ENCODE results near the gene MED6.

MED6 gene

DNA sequence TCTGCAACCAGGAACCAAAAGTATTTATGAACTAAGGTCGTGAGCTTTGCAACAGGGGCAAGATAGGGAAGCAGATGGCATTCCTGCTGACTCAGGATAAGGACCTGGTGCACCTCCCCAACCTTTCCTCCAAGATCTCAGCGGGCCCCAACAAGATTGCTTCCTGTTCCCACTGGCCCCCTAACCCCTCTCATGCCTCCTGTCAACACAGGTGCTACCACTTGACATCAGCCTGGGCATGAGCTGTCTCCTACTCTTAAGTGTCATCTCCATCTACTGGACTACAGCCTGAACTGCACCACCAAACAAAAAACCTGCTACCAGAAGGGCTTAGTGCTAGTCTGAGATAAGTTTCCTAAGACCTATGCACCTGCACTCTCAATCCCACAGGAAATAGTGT, 32.7 kb downstream of the MED6 start:
- H3K27ac ChIP-seq = no peak overlapping the region
- no peak overlapping the region for H3K9ac ChIP-seq
- TF ChIP-seq, protein P1, sequence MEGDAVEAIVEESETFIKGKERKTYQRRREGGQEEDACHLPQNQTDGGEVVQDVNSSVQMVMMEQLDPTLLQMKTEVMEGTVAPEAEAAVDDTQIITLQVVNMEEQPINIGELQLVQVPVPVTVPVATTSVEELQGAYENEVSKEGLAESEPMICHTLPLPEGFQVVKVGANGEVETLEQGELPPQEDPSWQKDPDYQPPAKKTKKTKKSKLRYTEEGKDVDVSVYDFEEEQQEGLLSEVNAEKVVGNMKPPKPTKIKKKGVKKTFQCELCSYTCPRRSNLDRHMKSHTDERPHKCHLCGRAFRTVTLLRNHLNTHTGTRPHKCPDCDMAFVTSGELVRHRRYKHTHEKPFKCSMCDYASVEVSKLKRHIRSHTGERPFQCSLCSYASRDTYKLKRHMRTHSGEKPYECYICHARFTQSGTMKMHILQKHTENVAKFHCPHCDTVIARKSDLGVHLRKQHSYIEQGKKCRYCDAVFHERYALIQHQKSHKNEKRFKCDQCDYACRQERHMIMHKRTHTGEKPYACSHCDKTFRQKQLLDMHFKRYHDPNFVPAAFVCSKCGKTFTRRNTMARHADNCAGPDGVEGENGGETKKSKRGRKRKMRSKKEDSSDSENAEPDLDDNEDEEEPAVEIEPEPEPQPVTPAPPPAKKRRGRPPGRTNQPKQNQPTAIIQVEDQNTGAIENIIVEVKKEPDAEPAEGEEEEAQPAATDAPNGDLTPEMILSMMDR (conservative IDR thresholded peaks at IDR 0.05; ENCODE audit: low read depth, low read length) = peak; percentile 59
- H4K20me1 ChIP-seq (ENCODE audit: insufficient read depth) = no peaks in the 10 kb centered on the region
- no peaks in the 10 kb centered on the region for H3K4me1 ChIP-seq (ENCODE audit: low read depth, poor library complexity, severe bottlenecking)
- H3K79me2 ChIP-seq (ENCODE audit: insufficient read depth, low read depth) = no peaks in the 10 kb centered on the region
- no peak overlapping the region for H3K4me3 ChIP-seq (IDR thresholded peaks at IDR 0.05; ENCODE audit: insufficient read depth, low read depth, low read length)
- no peak overlapping the region for H2AFZ ChIP-seq (ENCODE audit: low read depth)
- no peaks in the 10 kb centered on the region for H3K27me3 ChIP-seq (ENCODE audit: insufficient read depth, low read depth)
- no peaks in the 10 kb centered on the region for H3K36me3 ChIP-seq (ENCODE audit: insufficient read depth)
- H3K4me2 ChIP-seq = no peak overlapping the region

DNA sequence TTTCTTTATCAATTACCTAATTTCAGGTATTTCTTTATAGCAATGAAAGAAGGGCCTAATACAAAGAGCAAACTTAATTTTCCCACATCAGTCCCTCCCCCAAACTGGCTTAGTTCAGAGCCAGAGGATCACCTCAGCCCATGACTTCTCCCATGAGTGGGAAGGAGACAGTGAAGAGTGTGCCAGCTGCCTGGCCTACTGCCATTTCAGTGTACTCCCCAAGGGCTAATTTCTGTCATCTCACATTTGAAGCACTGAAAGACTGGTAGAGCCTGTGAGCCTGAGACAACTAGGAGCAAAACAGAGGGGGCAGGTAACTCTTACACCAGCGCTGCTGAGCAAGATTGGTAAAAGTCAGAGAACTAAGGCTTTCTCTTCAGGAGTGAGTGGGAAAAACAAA, 36.6 kb downstream of the MED6 start:
- no peaks in the 10 kb centered on the region for H3K27me3 ChIP-seq (ENCODE audit: insufficient read depth, low read depth)
- H3K27ac ChIP-seq = no peak overlapping the region
- H4K20me1 ChIP-seq (ENCODE audit: insufficient read depth) = no peaks in the 10 kb centered on the region
- H3K4me1 ChIP-seq (ENCODE audit: low read depth, poor library complexity, severe bottlenecking) = no peaks in the 10 kb centered on the region
- no peak overlapping the region for H2AFZ ChIP-seq (ENCODE audit: low read depth)
- H3K4me3 ChIP-seq (IDR thresholded peaks at IDR 0.05; ENCODE audit: insufficient read depth, low read depth, low read length) = no peak overlapping the region
- TF ChIP-seq, protein P1 (conservative IDR thresholded peaks at IDR 0.05; ENCODE audit: low read depth, low read length) = no peak
- H3K79me2 ChIP-seq (ENCODE audit: insufficient read depth, low read depth) = no peaks in the 10 kb centered on the region
- H3K4me2 ChIP-seq = no peak overlapping the region
- no peaks in the 10 kb centered on the region for H3K36me3 ChIP-seq (ENCODE audit: insufficient read depth)
- no peak overlapping the region for H3K9ac ChIP-seq

DNA sequence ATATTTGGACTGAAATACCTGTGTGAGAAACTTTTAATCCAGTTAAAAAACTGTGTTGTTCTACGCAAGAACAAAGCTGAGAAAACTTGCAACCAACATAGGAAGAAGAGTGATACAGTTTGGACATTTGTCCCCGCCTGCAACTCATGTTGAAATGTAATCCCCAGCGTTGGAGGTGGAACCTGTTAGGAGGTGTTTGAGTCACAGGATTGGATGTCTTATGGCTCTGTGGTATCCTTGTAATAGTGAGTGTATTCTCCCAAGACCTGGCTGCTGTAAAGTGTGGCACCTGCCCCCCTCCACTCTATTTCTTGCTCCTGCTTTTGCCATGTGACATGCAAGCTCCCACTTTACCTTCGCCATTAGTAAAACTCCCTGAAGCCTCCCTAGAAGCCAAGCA, 37.0 kb downstream of the MED6 start:
- no peak overlapping the region for H3K9ac ChIP-seq
- H3K4me3 ChIP-seq (IDR thresholded peaks at IDR 0.05; ENCODE audit: insufficient read depth, low read depth, low read length) = no peak overlapping the region
- H3K36me3 ChIP-seq (ENCODE audit: insufficient read depth) = no peaks in the 10 kb centered on the region
- TF ChIP-seq, protein P1 (conservative IDR thresholded peaks at IDR 0.05; ENCODE audit: low read depth, low read length) = no peak
- H3K27ac ChIP-seq = no peak overlapping the region
- H3K27me3 ChIP-seq (ENCODE audit: insufficient read depth, low read depth) = no peaks in the 10 kb centered on the region
- no peaks in the 10 kb centered on the region for H3K79me2 ChIP-seq (ENCODE audit: insufficient read depth, low read depth)
- no peaks in the 10 kb centered on the region for H3K4me1 ChIP-seq (ENCODE audit: low read depth, poor library complexity, severe bottlenecking)
- H2AFZ ChIP-seq (ENCODE audit: low read depth) = no peak overlapping the region
- H3K4me2 ChIP-seq = no peak overlapping the region
- no peaks in the 10 kb centered on the region for H4K20me1 ChIP-seq (ENCODE audit: insufficient read depth)

DNA sequence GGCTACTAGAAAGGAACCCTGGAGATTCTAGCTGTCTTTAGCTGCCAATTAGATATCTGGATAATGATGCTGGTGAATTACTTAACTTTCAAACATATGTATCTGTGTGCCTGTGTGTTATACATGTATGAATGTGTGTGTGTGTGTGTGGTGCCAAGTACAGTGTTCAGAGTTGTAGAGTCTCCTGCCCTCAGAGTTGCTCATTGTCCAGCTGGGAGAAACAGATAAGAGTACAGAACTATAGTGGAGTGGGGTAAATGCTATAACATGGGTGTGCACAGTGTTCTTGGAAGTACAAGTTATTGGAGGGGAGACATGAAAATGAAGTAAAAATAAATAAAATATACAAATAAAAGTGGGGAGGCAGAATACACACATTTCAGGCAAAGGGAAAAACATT, 42.1 kb downstream of the MED6 start:
- H3K9ac ChIP-seq = no peak overlapping the region
- no peak overlapping the region for H3K4me3 ChIP-seq (IDR thresholded peaks at IDR 0.05; ENCODE audit: insufficient read depth, low read depth, low read length)
- no peaks in the 10 kb centered on the region for H3K4me1 ChIP-seq (ENCODE audit: low read depth, poor library complexity, severe bottlenecking)
- H3K79me2 ChIP-seq (ENCODE audit: insufficient read depth, low read depth) = no peaks in the 10 kb centered on the region
- H3K27ac ChIP-seq = no peak overlapping the region
- no peak overlapping the region for H3K4me2 ChIP-seq
- no peak overlapping the region for H2AFZ ChIP-seq (ENCODE audit: low read depth)
- no peaks in the 10 kb centered on the region for H4K20me1 ChIP-seq (ENCODE audit: insufficient read depth)
- no peaks in the 10 kb centered on the region for H3K36me3 ChIP-seq (ENCODE audit: insufficient read depth)
- TF ChIP-seq, protein P1 (conservative IDR thresholded peaks at IDR 0.05; ENCODE audit: low read depth, low read length) = no peak
- H3K27me3 ChIP-seq (ENCODE audit: insufficient read depth, low read depth) = no peaks in the 10 kb centered on the region

DNA sequence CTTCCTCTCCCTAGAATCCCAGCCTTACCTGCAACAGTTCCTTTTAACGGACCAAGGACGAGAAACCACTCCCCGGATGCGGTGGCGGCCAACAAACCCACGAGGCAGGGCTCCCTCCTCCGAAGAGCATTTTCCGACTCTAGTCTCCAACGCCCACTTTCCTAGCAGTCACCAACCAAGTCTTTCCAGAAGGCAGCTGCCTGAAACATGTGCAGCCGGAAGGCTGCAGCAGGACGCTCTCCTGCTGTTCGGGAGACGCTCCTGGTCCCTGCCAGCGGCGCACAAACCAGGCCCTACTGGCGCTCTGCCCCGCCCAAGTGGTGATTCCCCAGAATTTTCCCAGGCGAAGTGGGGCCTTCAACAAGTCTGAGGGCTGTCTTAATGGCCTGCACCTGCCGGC, 44.6 kb downstream of the MED6 start:
- Histone ChIP-seq H2AFZ (ENCODE audit: low read depth) (no peak overlapping the region), H4K20me1 (ENCODE audit: insufficient read depth) (no peaks in the 10 kb centered on the region), H3K27ac (no peak overlapping the region), H3K4me2 (no peak overlapping the region), H3K79me2 (ENCODE audit: insufficient read depth, low read depth) (no peaks in the 10 kb centered on the region), H3K36me3 (ENCODE audit: insufficient read depth) (no peaks in the 10 kb centered on the region), H3K27me3 (ENCODE audit: insufficient read depth, low read depth) (no peaks in the 10 kb centered on the region), H3K4me1 (ENCODE audit: low read depth, poor library complexity, severe bottlenecking) (no peaks in the 10 kb centered on the region), H3K9ac (no peak overlapping the region), H3K4me3 (IDR thresholded peaks at IDR 0.05; ENCODE audit: insufficient read depth, low read depth, low read length) (no peak overlapping the region)
- TF ChIP-seq, protein P1 (conservative IDR thresholded peaks at IDR 0.05; ENCODE audit: low read depth, low read length) = no peak

Data from KMS-11 (cell line).